K562 (cell line): ENCODE results near the gene SOX8. TPM values are rescaled to one million over a fixed set of nuclear protein-coding genes. Genes with fewer than 3 reads are reported as not detected.

Experiments used
- ATAC-seq: fragments of 200-7000 bp; cut with Tn5 transposase; 3 replicates; pipeline ENCODE4 v1.9.1; 2020; ENCODE audit warnings: moderate library complexity
- BruUV-seq: library from RNA; stranded (reverse); fragments of 400-500 nt; replicated peaks from 2 replicates; lab custom pipeline; 2021; lab: Mats Ljungman, UMichigan
- CTCF ChIA-PET: fragments of 300-600 bp; formaldehyde crosslinking; extraction: SDS; loops from one replicate; lab custom pipeline; 2021; ENCODE audit warnings: low intra/inter-chr PET ratio; lab: Yijun Ruan, JAX
- POLR2A ChIA-PET: fragments of 300-600, 350-650 bp; sonication (Branson Sonifier 250); formaldehyde crosslinking; extraction: SDS; loops from one replicate; lab custom pipeline; 2021; ENCODE audit warnings: antibody characterized with exemption, inconsistent platforms; lab: Yijun Ruan, JAX
- DNase-seq, 4 experiments: peaks; one replicate each; pipeline versions ENCODE4 v3.0.0 to v3.0.0-alpha.2; 2011 to 2018; ENCODE audit warnings: low spot score in 3 of 4, mixed read lengths in 3 of 4; ENCODE audit errors: extremely low read depth in 1 of 4
- FAIRE-seq: peaks from 2 replicates; lab custom pipeline; 2011; peaks lifted over from hg19 to GRCh38; lab: Jason Lieb, UNC
- H2AFZ ChIP-seq: 2 replicates; pipeline ENCODE4 v1.6.0; 2011; ENCODE audit warnings: low read depth, low read length, control low read depth, inconsistent platforms
- H3K27ac ChIP-seq: fragments of 200-600 bp; 3 replicates; pipeline ENCODE4 v1.8.0; 2011; ENCODE audit warnings: low read depth, mild to moderate bottlenecking, control low read depth, inconsistent platforms, low read length, moderate library complexity, mixed read lengths; ENCODE audit errors: extremely low read depth
- H3K27me3 ChIP-seq, 2 experiments: fragments of 300-600 bp in 1 of 2; 2 replicates in 1 of 2; 3 replicates in 1 of 2; pipeline versions ENCODE4 v1.6.0 to v1.8.0; 2011; ENCODE audit warnings: inconsistent platforms in 2 of 2, low read length in 2 of 2, mild to moderate bottlenecking in 1 of 2, mixed read lengths in 1 of 2, moderate library complexity in 1 of 2; ENCODE audit not compliant: control insufficient read depth in 2 of 2, insufficient read depth in 2 of 2
- H3K36me3 ChIP-seq: fragments of 300-600 bp; 3 replicates; pipeline ENCODE4 v1.8.0; 2011; ENCODE audit warnings: mild to moderate bottlenecking, low read length, inconsistent platforms; ENCODE audit not compliant: control insufficient read depth, insufficient read depth
- H3K4me1 ChIP-seq, 2 experiments: fragments of 200-600 bp in 1 of 2; replicated peaks in 1 of 2; 2 replicates in 1 of 2; 3 replicates in 1 of 2; pipeline versions ENCODE4 v1.5.1 to v1.8.0; 2011; ENCODE audit warnings: inconsistent platforms in 2 of 2, low read length in 2 of 2, mild to moderate bottlenecking in 1 of 2, mixed read lengths in 1 of 2, moderate library complexity in 1 of 2; ENCODE audit not compliant: control insufficient read depth in 2 of 2, insufficient read depth in 2 of 2
- H3K4me2 ChIP-seq: 2 replicates; pipeline ENCODE4 v1.6.1; 2011; ENCODE audit warnings: low read length, control low read depth, inconsistent platforms, mixed read lengths; ENCODE audit not compliant: insufficient read depth
- H3K4me3 ChIP-seq: fragments of 200-600 bp; sonication (generic), shearing (Covaris generic); 2 replicates; pipeline ENCODE4 v1.5.1; 2016; ENCODE audit warnings: control low read depth, inconsistent platforms
- H3K79me2 ChIP-seq: fragments of 200-600 bp; 3 replicates; pipeline ENCODE4 v1.8.0; 2011; ENCODE audit warnings: low read length, inconsistent platforms; ENCODE audit not compliant: control insufficient read depth, insufficient read depth
- H3K9ac ChIP-seq, 2 experiments: 2 replicates each; pipeline versions ENCODE4 v1.6.0 to v1.6.1; 2011; ENCODE audit warnings: low read depth in 2 of 2, low read length in 2 of 2, control low read depth in 1 of 2, inconsistent platforms in 1 of 2, mild to moderate bottlenecking in 1 of 2, mixed read lengths in 1 of 2; ENCODE audit not compliant: insufficient read depth in 1 of 2
- H3K9me1 ChIP-seq: one replicate; pipeline ENCODE4 v1.6.0; 2011; ENCODE audit warnings: inconsistent platforms, mild to moderate bottlenecking, low read length, moderate library complexity; ENCODE audit not compliant: control insufficient read depth, insufficient read depth
- H3K9me3 ChIP-seq: replicated peaks from 2 replicates; pipeline ENCODE4 v1.5.1; 2011; ENCODE audit warnings: low read depth, low read length, inconsistent platforms; ENCODE audit not compliant: control insufficient read depth, insufficient read depth
- H4K20me1 ChIP-seq: replicated peaks from 2 replicates; pipeline ENCODE4 v1.6.1; 2011; ENCODE audit warnings: low read length, inconsistent platforms, mixed read lengths; ENCODE audit not compliant: control insufficient read depth, insufficient read depth
- CCAR2 ChIP-seq: fragments of 200-400 bp; formaldehyde crosslinking; IDR thresholded peaks from 2 replicates; pipeline ENCODE4 v1.6.1; 2017; ENCODE audit warnings: mild to moderate bottlenecking, low read depth, low read length
- DDX20 ChIP-seq: fragments of 450-650 bp; IDR thresholded peaks from 2 replicates; pipeline ENCODE4 v1.6.1; 2016; ENCODE audit warnings: missing genetic modification characterization, low read depth, mild to moderate bottlenecking, missing compliant biosample characterization, moderate library complexity
- FOXM1 ChIP-seq, 2 experiments: fragments of 450-650 bp in 1 of 2; sonication (generic) in 1 of 2; formaldehyde crosslinking in 1 of 2; IDR thresholded peaks; 2 replicates each; pipeline versions ENCODE4 v1.6.1 to v1.9.0; 2017 to 2022; ENCODE audit warnings: low read depth in 2 of 2, mild to moderate bottlenecking in 2 of 2, missing genetic modification reagents in 1 of 2, moderate library complexity in 1 of 2
- KLF1 ChIP-seq: fragments of 450-650 bp; IDR thresholded peaks from 2 replicates; pipeline ENCODE4 v1.6.1; 2016; ENCODE audit warnings: missing genetic modification characterization, missing compliant biosample characterization
- KLF6 ChIP-seq: fragments of 250-450 bp; sonication (Bioruptor Pico); IDR thresholded peaks from 2 replicates; pipeline ENCODE4 v1.4.0; 2020; ENCODE audit warnings: mild to moderate bottlenecking, moderate library complexity, borderline replicate concordance
- MAFG ChIP-seq: fragments of 450-650 bp; conservative IDR thresholded peaks from 2 replicates; pipeline ENCODE4 v1.6.1; 2016; ENCODE audit warnings: missing genetic modification characterization, missing compliant biosample characterization
- MIER1 ChIP-seq: fragments of 450-650 bp; IDR thresholded peaks from 2 replicates; pipeline ENCODE4 v1.6.1; 2016; ENCODE audit warnings: antibody characterized with exemption, mild to moderate bottlenecking, low read depth
- OTX1 ChIP-seq: fragments of 450-650 bp; formaldehyde crosslinking; IDR thresholded peaks from 2 replicates; pipeline ENCODE4 v1.4.0; 2022; ENCODE audit warnings: mild to moderate bottlenecking
- RUNX1 ChIP-seq: sonication (generic); IDR thresholded peaks from 2 replicates; pipeline ENCODE4 v1.6.1; 2016; ENCODE audit warnings: antibody characterized with exemption, low read depth
- SIRT6 ChIP-seq: IDR thresholded peaks from one replicate; pipeline ENCODE4 v1.6.1; 2012; ENCODE audit warnings: low read depth, mild to moderate bottlenecking, control low read depth, inconsistent platforms, low read length, moderate library complexity
- TARDBP ChIP-seq: fragments of 450-650 bp; IDR thresholded peaks from 2 replicates; pipeline ENCODE4 v1.6.1; 2016
- THRAP3 ChIP-seq: fragments of 450-650 bp; IDR thresholded peaks from 2 replicates; pipeline ENCODE4 v1.6.1; 2016; ENCODE audit warnings: mild to moderate bottlenecking, inconsistent platforms, borderline replicate concordance
- ZBTB34 ChIP-seq: fragments of 250-450 bp; sonication (Bioruptor Pico); IDR thresholded peaks from 2 replicates; pipeline ENCODE4 v1.8.0; 2021; ENCODE audit warnings: mild to moderate bottlenecking, moderate library complexity
- ZNF282 ChIP-seq: sonication (generic); formaldehyde crosslinking; IDR thresholded peaks from 2 replicates; pipeline ENCODE4 v1.8.1; 2023; ENCODE audit warnings: missing genetic modification reagents
- ZNF79 ChIP-seq: fragments of 250-450 bp; sonication (Bioruptor Pico); IDR thresholded peaks from 2 replicates; pipeline ENCODE4 v1.4.0; 2020; ENCODE audit warnings: low read depth, mild to moderate bottlenecking, moderate library complexity
- WGBS: fragments of 100-300 bp; shearing (Covaris generic); methylation state at CpG from one replicate; pipeline ENCODE4 v1.1.6; 2016; ENCODE audit warnings: low coverage, mixed read lengths; ENCODE audit not compliant: insufficient coverage; ENCODE audit errors: missing lambda C conversion rate; 5-methylcytosine and 5-hydroxymethylcytosine counted together
- in situ Hi-C: fragments of 300-500 bp; cut with MboI; formaldehyde crosslinking; loops from 4 replicates; pipeline ENCODE4 v1.15.0; 2018; ENCODE audit warnings: inconsistent platforms, mixed read lengths
- intact Hi-C: fragments of 100-400 bp; cut with micrococcal nuclease; formaldehyde crosslinking; loops from 2 replicates; pipeline ENCODE4 v1.14.2; 2022
- polyA plus RNA-seq, 8 experiments: library from polyadenylated mRNA; depleted of rRNA in 4 of 8; stranded (reverse) in 5 of 8; unstranded in 3 of 8; fragments of >200 nt; fragmentation: Nextera tagmentation in 2 of 8; fragmentation: Illumina TruSeq in 1 of 8; extraction: Ambion mirVana in 2 of 8; extraction: Trizol in 1 of 8; gene quantifications; 2 replicates each; pipeline versions ENCODE4 v1.2.1 to v1.2.3, GENCODE V29; 2011 to 2014; ENCODE audit warnings: inconsistent platforms in 1 of 8, missing spikeins in 1 of 8
- total RNA-seq, 7 experiments: library from RNA; depleted of rRNA in 6 of 7; stranded (reverse); fragments of >200 nt in 6 of 7; fragmentation: Illumina TruSeq in 2 of 7; extraction: Trizol in 2 of 7; gene quantifications; 2 replicates each; pipeline versions ENCODE4 v1.2.1 to v1.2.3, GENCODE V29; 2011 to 2021; ENCODE audit warnings: low replicate concordance in 1 of 7
- TF ChIP-seq, protein P1 (sequence below), 3 experiments: IDR thresholded peaks in 2 of 3; conservative IDR thresholded peaks in 1 of 3; 2 replicates each; pipeline ENCODE4 v1.5.1; 2011 to 2012; ENCODE audit warnings: low read length in 3 of 3, mild to moderate bottlenecking in 3 of 3, control low read depth in 2 of 3, improper control_type of control experiment in 1 of 3, inconsistent platforms in 1 of 3, low read depth in 1 of 3, mixed read lengths in 1 of 3, moderate library complexity in 1 of 3; ENCODE audit not compliant: insufficient read depth in 2 of 3

Gene SOX8
- total and polyA plus RNA-seq, 9 of the 15 experiments (the other 6 are each of a cell fraction or from before 2014, with no cell fraction given), result 0.07 to 0.15 (median 0.15) TPM; not detected in 6

- Histone ChIP-seq H3K36me3 (no peaks in the 10 kb centered on the region; the same call in 2 of the 3 replicates), H3K4me1 (peaks cover 4 to 44% of the 10 kb centered on the region in 2 experiments; a peak in 3 of 5 replicates), H3K27me3 (peaks cover 19 to 27% of the 10 kb centered on the region in 2 experiments), H3K9me1 (no peaks in the 10 kb centered on the region), H3K27ac (no peak overlapping the region)
- DNase-seq (no peak), FAIRE-seq (no peak)
- BruUV-seq, result no TSS peak
- CTCF ChIA-PET, result no interaction called here
- TF ChIP-seq MAFG (tag) (no peak), MIER1 (no peak), DDX20 (tag) (no peak), FOXM1 (IDR thresholded peaks at IDR 0.05; ENCODE audit: low read depth) (no peak), FOXM1 (CRISPR knock-in tag; IDR thresholded peaks at IDR 0.05; ENCODE audit: low read depth) (no peak), CCAR2 (no peak), KLF1 (tag) (no peak), TARDBP (no peak), RUNX1 (no peak), ZNF282 (CRISPR knock-in tag) (no peak), THRAP3 (no peak), SIRT6 (no peak), KLF6 (CRISPR knock-in tag) (no peak), ZNF79 (no peak), OTX1 (CRISPR knock-in tag) (no peak), ZBTB34 (no peak)
- TF ChIP-seq, protein P1, sequence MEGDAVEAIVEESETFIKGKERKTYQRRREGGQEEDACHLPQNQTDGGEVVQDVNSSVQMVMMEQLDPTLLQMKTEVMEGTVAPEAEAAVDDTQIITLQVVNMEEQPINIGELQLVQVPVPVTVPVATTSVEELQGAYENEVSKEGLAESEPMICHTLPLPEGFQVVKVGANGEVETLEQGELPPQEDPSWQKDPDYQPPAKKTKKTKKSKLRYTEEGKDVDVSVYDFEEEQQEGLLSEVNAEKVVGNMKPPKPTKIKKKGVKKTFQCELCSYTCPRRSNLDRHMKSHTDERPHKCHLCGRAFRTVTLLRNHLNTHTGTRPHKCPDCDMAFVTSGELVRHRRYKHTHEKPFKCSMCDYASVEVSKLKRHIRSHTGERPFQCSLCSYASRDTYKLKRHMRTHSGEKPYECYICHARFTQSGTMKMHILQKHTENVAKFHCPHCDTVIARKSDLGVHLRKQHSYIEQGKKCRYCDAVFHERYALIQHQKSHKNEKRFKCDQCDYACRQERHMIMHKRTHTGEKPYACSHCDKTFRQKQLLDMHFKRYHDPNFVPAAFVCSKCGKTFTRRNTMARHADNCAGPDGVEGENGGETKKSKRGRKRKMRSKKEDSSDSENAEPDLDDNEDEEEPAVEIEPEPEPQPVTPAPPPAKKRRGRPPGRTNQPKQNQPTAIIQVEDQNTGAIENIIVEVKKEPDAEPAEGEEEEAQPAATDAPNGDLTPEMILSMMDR (IDR thresholded peaks at IDR 0.05 in 2 of 3, conservative IDR thresholded peaks at IDR 0.05 in 1 of 3; ENCODE audit: insufficient read depth in 2 of 3, low read depth in 1 of 3, low read length in 3 of 3), result no peak
- TF ChIP-seq, all 486 proteins: peak for 0
- Histone ChIP-seq H3K4me2 (no peak overlapping the region), H3K79me2 (0 out of 3 replicates have a peak, but pooled peaks cover 8% of the 10 kb centered on the region), H2AFZ (no peak overlapping the region), H3K4me3 (no peak overlapping the region), H3K9ac (no peak overlapping the region), H3K9me3 (no peaks in the 10 kb centered on the region), H4K20me1 (peaks cover 5% of the 10 kb centered on the region; the same call in 1 of the 2 replicates)
- ATAC-seq, result no peak
- POLR2A ChIA-PET, result interaction anchor here (0.8 kb wide), 1 partner anchor 14 kb away, joined by 3 read pairs; no protein-coding TSS in a partner anchor
- WGBS, result 60% methylated on average over 8 of the region's 8 CpGs
- in situ Hi-C loops (no loop called here), intact Hi-C loops (no loop called here)
Measured at GRCh38 chr16:968620-969019, 12.9 kb upstream of the SOX8 start.
